H9 (cell line): ENCODE results near the gene DENND5B. TPM values are rescaled to one million over a fixed set of nuclear protein-coding genes. Genes with fewer than 3 reads are reported as not detected.

ENCODE experiments used
- DNase-seq: peaks from one replicate; pipeline ENCODE4 v3.0.0-alpha.2; 2017
- H2AFZ ChIP-seq: one replicate; pipeline ENCODE4 v1.6.1; 2013; ENCODE audit warnings: mild to moderate bottlenecking, low read length, control low read depth, moderate library complexity
- H2AK5ac ChIP-seq: 2 replicates; pipeline ENCODE4 v1.6.1; 2013; ENCODE audit warnings: low read length, control low read depth, mixed read lengths; ENCODE audit not compliant: insufficient read length
- H2BK120ac ChIP-seq: one replicate; pipeline ENCODE4 v1.6.1; 2013; ENCODE audit warnings: low read depth, mild to moderate bottlenecking, low read length, control low read depth, inconsistent platforms; ENCODE audit not compliant: poor library complexity, severe bottlenecking
- H2BK12ac ChIP-seq: 2 replicates; pipeline ENCODE4 v1.6.1; 2013; ENCODE audit warnings: low read length, control low read depth, mixed read lengths, low read depth; ENCODE audit not compliant: insufficient read length
- H2BK15ac ChIP-seq: 2 replicates; pipeline ENCODE4 v1.6.1; 2013; ENCODE audit warnings: low read depth, low read length, control low read depth
- H2BK20ac ChIP-seq: one replicate; pipeline ENCODE4 v1.6.1; 2013; ENCODE audit warnings: low read depth, mild to moderate bottlenecking, low read length, control low read depth, inconsistent platforms; ENCODE audit not compliant: poor library complexity, severe bottlenecking
- H2BK5ac ChIP-seq: 2 replicates; pipeline ENCODE4 v1.6.1; 2013; ENCODE audit warnings: low read length, control low read depth, mixed read lengths; ENCODE audit not compliant: insufficient read length
- H3K14ac ChIP-seq: 2 replicates; pipeline ENCODE4 v1.6.1; 2013; ENCODE audit warnings: low read length, control low read depth; ENCODE audit not compliant: insufficient read depth
- H3K18ac ChIP-seq: 2 replicates; pipeline ENCODE4 v1.6.1; 2013; ENCODE audit warnings: low read depth, mild to moderate bottlenecking, mixed read lengths, low read length, control low read depth; ENCODE audit not compliant: insufficient read length
- H3K23ac ChIP-seq: 2 replicates; pipeline ENCODE4 v1.6.1; 2013; ENCODE audit warnings: low read length, control low read depth, mixed read lengths, low read depth; ENCODE audit not compliant: insufficient read length
- H3K23me2 ChIP-seq: 2 replicates; pipeline ENCODE4 v1.6.1; 2013; ENCODE audit warnings: low read depth, mild to moderate bottlenecking, mixed read lengths, low read length, control low read depth; ENCODE audit not compliant: insufficient read length, poor library complexity, severe bottlenecking
- H3K27ac ChIP-seq: 2 replicates; pipeline ENCODE4 v1.5.1; 2013; ENCODE audit warnings: low read length, control low read depth, mixed read lengths, low read depth; ENCODE audit not compliant: insufficient read length
- H3K27me3 ChIP-seq: 2 replicates; pipeline ENCODE4 v1.6.1; 2013; ENCODE audit warnings: low read length, control low read depth, inconsistent platforms; ENCODE audit not compliant: insufficient read depth
- H3K4ac ChIP-seq: 2 replicates; pipeline ENCODE4 v1.6.1; 2013; ENCODE audit warnings: low read depth, mild to moderate bottlenecking, control low read depth, inconsistent platforms, low read length, moderate library complexity
- H3K4me1 ChIP-seq: 2 replicates; pipeline ENCODE4 v1.6.1; 2013; ENCODE audit warnings: low read length, control low read depth, inconsistent platforms; ENCODE audit not compliant: insufficient read depth
- H3K4me2 ChIP-seq: 2 replicates; pipeline ENCODE4 v1.6.1; 2013; ENCODE audit warnings: low read length, control low read depth, mixed read lengths; ENCODE audit not compliant: insufficient read length, insufficient read depth
- H3K56ac ChIP-seq: 2 replicates; pipeline ENCODE4 v1.6.1; 2013; ENCODE audit warnings: low read depth, mild to moderate bottlenecking, mixed read lengths, low read length, control low read depth; ENCODE audit not compliant: insufficient read length
- H3K79me1 ChIP-seq: 2 replicates; pipeline ENCODE4 v1.6.1; 2013; ENCODE audit warnings: low read depth, mild to moderate bottlenecking, moderate library complexity, low read length, control low read depth, inconsistent platforms; ENCODE audit not compliant: insufficient read depth, poor library complexity, severe bottlenecking
- H3K79me2 ChIP-seq: 2 replicates; pipeline ENCODE4 v1.6.1; 2013; ENCODE audit warnings: low read length, control low read depth, inconsistent platforms; ENCODE audit not compliant: insufficient read depth
- H3K9ac ChIP-seq: 2 replicates; pipeline ENCODE4 v1.6.1; 2013; ENCODE audit warnings: low read length, control low read depth, mixed read lengths; ENCODE audit not compliant: insufficient read length; ENCODE audit errors: extremely low read depth
- H3K9me3 ChIP-seq: one replicate; pipeline ENCODE4 v1.6.1; 2013; ENCODE audit warnings: low read depth, low read length, inconsistent platforms; ENCODE audit not compliant: control insufficient read depth
- H3T11ph ChIP-seq: one replicate; pipeline ENCODE4 v1.6.1; 2013; ENCODE audit warnings: mild to moderate bottlenecking, low read length, control low read depth, inconsistent platforms
- H4K20me1 ChIP-seq: one replicate; pipeline ENCODE4 v1.6.1; 2013; ENCODE audit not compliant: control insufficient read depth, insufficient read length, insufficient read depth
- H4K5ac ChIP-seq: 2 replicates; pipeline ENCODE4 v1.6.1; 2013; ENCODE audit warnings: low read depth, mild to moderate bottlenecking, mixed read lengths, low read length, control low read depth; ENCODE audit not compliant: insufficient read length
- H4K8ac ChIP-seq: replicated peaks from 2 replicates; pipeline ENCODE4 v1.6.1; 2013; ENCODE audit warnings: low read length, control low read depth, mixed read lengths, low read depth; ENCODE audit not compliant: insufficient read length
- H4K91ac ChIP-seq: 2 replicates; pipeline ENCODE4 v1.6.1; 2013; ENCODE audit warnings: low read depth, mild to moderate bottlenecking, moderate library complexity, mixed read lengths, low read length, control low read depth; ENCODE audit not compliant: insufficient read length
- H3K27ac Mint-ChIP-seq, 3 experiments: 2 replicates in 2 of 3; 3 replicates in 1 of 3; pipeline ENCODE4 v1.8.0; 2020 to 2021; ENCODE audit warnings: mixed read lengths in 3 of 3, mild to moderate bottlenecking in 1 of 3, moderate library complexity in 1 of 3
- H3K27me3 Mint-ChIP-seq: 2 replicates; pipeline ENCODE4 v1.8.0; 2021; ENCODE audit warnings: low read depth, mild to moderate bottlenecking, moderate library complexity, mixed read lengths
- H3K36me3 Mint-ChIP-seq, 3 experiments: 2 replicates in 2 of 3; 3 replicates in 1 of 3; pipeline ENCODE4 v1.8.0; 2020 to 2021; ENCODE audit warnings: low read depth in 3 of 3, mixed read lengths in 3 of 3; ENCODE audit not compliant: insufficient read depth in 1 of 3
- H3K4me1 Mint-ChIP-seq, 2 experiments: 2 replicates each; pipeline ENCODE4 v1.8.0; 2020; ENCODE audit warnings: mixed read lengths in 2 of 2
- H3K4me3 Mint-ChIP-seq, 2 experiments: 2 replicates in 1 of 2; 3 replicates in 1 of 2; pipeline ENCODE4 v1.8.0; 2020 to 2021; ENCODE audit warnings: mild to moderate bottlenecking in 2 of 2, mixed read lengths in 2 of 2, moderate library complexity in 1 of 2
- H3K9me3 Mint-ChIP-seq, 2 experiments: 2 replicates in 1 of 2; 3 replicates in 1 of 2; pipeline ENCODE4 v1.8.0; 2020; ENCODE audit warnings: mild to moderate bottlenecking in 2 of 2, mixed read lengths in 2 of 2, moderate library complexity in 1 of 2
- CTCF ChIP-seq: fragments of 200-600 bp; sonication (generic); conservative IDR thresholded peaks from 3 replicates; pipeline ENCODE4 v1.8.0; 2021; ENCODE audit warnings: antibody characterized with exemption, mild to moderate bottlenecking
- WGBS: extraction: QIAGEN DNeasy Blood & Tissue Kit; methylation state at CpG from one replicate; pipeline ENCODE4 v1.1.7; 2013; ENCODE audit warnings: missing lambda C conversion rate, low lambda C conversion rate, mixed read lengths; ENCODE audit not compliant: insufficient read length; ENCODE audit errors: extremely low coverage; 5-methylcytosine and 5-hydroxymethylcytosine counted together
- total RNA-seq: library from RNA; stranded (reverse); gene quantifications from 2 replicates; pipeline ENCODE4 v1.2.1, GENCODE V29; 2021

The DENND5B gene
- total RNA-seq, 1 experiment from 2014 or later, result 13.4 TPM

DNA sequence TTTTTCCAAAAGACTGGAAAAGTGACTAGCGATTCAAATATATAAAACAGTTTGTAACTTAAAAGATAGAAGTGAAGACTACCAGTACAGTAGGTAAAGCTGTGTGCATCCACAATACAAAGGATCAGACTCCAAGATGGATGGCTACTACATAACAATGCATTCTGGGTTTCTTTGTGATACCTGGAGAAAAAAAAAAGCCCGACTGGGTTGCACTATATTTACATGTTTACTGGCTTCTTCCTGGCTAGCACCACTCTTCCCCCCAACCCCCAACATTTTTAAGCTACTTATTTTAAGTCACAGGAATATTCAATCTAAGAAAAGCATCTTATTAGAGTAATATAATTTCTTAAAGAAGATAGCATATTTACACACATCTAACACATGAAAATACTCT, 203.9 kb downstream of the DENND5B start:
- Mint-ChIP-seq H3K27me3 (no peaks in the 10 kb centered on the region), H3K4me1 (peaks cover 66 to 71% of the 10 kb centered on the region in 2 experiments), H3K9me3 (peaks cover under 1 to 1% of the 10 kb centered on the region in 2 experiments; a peak in 4 of 5 replicates), H3K4me3 (peak overlapping the region; percentile 64 to 72), H3K27ac (peak overlapping the region; percentile 97 to 100 (median 99)), H3K36me3 (peaks cover 2 to 10% (median 6%) of the 10 kb centered on the region in 3 experiments)
- peak overlapping the region; percentile 99 for H2BK20ac ChIP-seq
- peak overlapping the region; percentile 93 for H2AK5ac ChIP-seq
- H4K91ac ChIP-seq, result no peak overlapping the region
- H3K9ac ChIP-seq, result peak overlapping the region; percentile 75
- peak overlapping the region; percentile 75 for H4K5ac ChIP-seq
- WGBS, result no CpG with 5 or more reads among the region's 2 CpGs
- no peak overlapping the region for H2BK5ac ChIP-seq
- H3K79me1 ChIP-seq, result no peaks in the 10 kb centered on the region
- peak overlapping the region; percentile 87; the same call in 1 of the 2 replicates for H3K4ac ChIP-seq
- peaks cover 7% of the 10 kb centered on the region; the same call in 1 of the 2 replicates for H3K4me1 ChIP-seq
- H2BK12ac ChIP-seq, result no peak overlapping the region
- TF ChIP-seq CTCF, result no peak
- no peak overlapping the region for H2AFZ ChIP-seq
- no peaks in the 10 kb centered on the region for H3K27me3 ChIP-seq
- peak overlapping the region; percentile 63 for H3K18ac ChIP-seq
- H3K4me2 ChIP-seq, result peak overlapping the region; percentile 60
- peak overlapping the region; percentile 100 for H3K27ac ChIP-seq
- DNase-seq, result no peak
- H3K14ac ChIP-seq, result no peak overlapping the region
- peaks cover 3% of the 10 kb centered on the region for H3K23me2 ChIP-seq
- H3K79me2 ChIP-seq, result no peaks in the 10 kb centered on the region
- H3T11ph ChIP-seq, result peak overlapping the region; percentile 99
- no peak overlapping the region for H3K23ac ChIP-seq
- no peak overlapping the region for H3K56ac ChIP-seq
- no peak overlapping the region for H2BK15ac ChIP-seq
- no peaks in the 10 kb centered on the region for H4K20me1 ChIP-seq
- H3K9me3 ChIP-seq, result no peaks in the 10 kb centered on the region
- H2BK120ac ChIP-seq, result peak overlapping the region; percentile 98
- peak overlapping the region; percentile 99 for H4K8ac ChIP-seq
